Spinal cord (tissue), 10 donors: ENCODE data around the gene SUCLG2. TPM values are rescaled to one million over a fixed set of nuclear protein-coding genes. Genes with fewer than 3 reads are reported as not detected.

Source experiments
- DNase-seq, 6 donors: peaks; one replicate each; pipeline versions ENCODE4 v3.0.0 to v3.0.0-alpha.2; 2013 to 2015; ENCODE audit warnings: low spot score in 6 of 6, low read depth in 4 of 6
- H3K27ac ChIP-seq: one replicate; pipeline ENCODE4 v1.5.1; 2013; ENCODE audit warnings: low read depth, low read length, control low read depth
- H3K27me3 ChIP-seq: one replicate; pipeline ENCODE4 v1.6.1; 2013; ENCODE audit warnings: low read length; ENCODE audit not compliant: control insufficient read depth, insufficient read depth
- H3K36me3 ChIP-seq: one replicate; pipeline ENCODE4 v1.6.1; 2013; ENCODE audit warnings: low read length; ENCODE audit not compliant: control insufficient read depth, insufficient read depth
- H3K4me1 ChIP-seq: one replicate; pipeline ENCODE4 v1.6.1; 2013; ENCODE audit warnings: low read length; ENCODE audit not compliant: control insufficient read depth, insufficient read depth
- H3K4me3 ChIP-seq: one replicate; pipeline ENCODE4 v1.5.1; 2013; ENCODE audit warnings: low read depth, low read length, control low read depth
- H3K9me3 ChIP-seq: one replicate; pipeline ENCODE4 v1.6.1; 2013; ENCODE audit warnings: low read length; ENCODE audit not compliant: control insufficient read depth, insufficient read depth
- WGBS: methylation state at CpG from one replicate; pipeline ENCODE4 v1.1.5; 2013; ENCODE audit warnings: missing lambda C conversion rate; ENCODE audit not compliant: insufficient coverage; 5-methylcytosine and 5-hydroxymethylcytosine counted together
- polyA plus RNA-seq, 2 donors: library from polyadenylated mRNA; unstranded; fragments of 120-200 nt; gene quantifications; one replicate each; pipeline ENCODE4 v1.2.1, GENCODE V29; 2013; ENCODE audit not compliant: insufficient read length in 2 of 2
- total RNA-seq, 2 donors: library from RNA; depleted of rRNA in 1 of 2; stranded (reverse); fragments of 120-200 nt in 1 of 2; fragments of >200 nt in 1 of 2; gene quantifications; one replicate each; pipeline versions ENCODE4 v1.2.3 to v1.2.4, GENCODE V29; 2013 to 2014
- donor health status: healthy.

Gene SUCLG2
- total and polyA plus RNA-seq, 4 donors = 23.4 to 39.2 (median 26.8) TPM

- peak in 2 of 6 donors; percentile 17 to 50 for DNase-seq
- WGBS = 48% methylated on average over 3 of the region's 4 CpGs
- H3K4me3 ChIP-seq = no peak overlapping the region
- no peaks in the 10 kb centered on the region for H3K36me3 ChIP-seq
- no peak overlapping the region for H3K27ac ChIP-seq
- no peaks in the 10 kb centered on the region for H3K9me3 ChIP-seq
- H3K27me3 ChIP-seq = no peaks in the 10 kb centered on the region
- H3K4me1 ChIP-seq = peaks cover 6% of the 10 kb centered on the region
Observed at GRCh38 chr3:67382536-67382935, 271.9 kb downstream of the SUCLG2 start.

- no CpG with 5 or more reads among the region's 4 CpGs for WGBS
- DNase-seq = peak in 2 of 6 donors; percentile 53 to 84
- peaks cover 6% of the 10 kb centered on the region for H3K4me1 ChIP-seq
- no peak overlapping the region for H3K27ac ChIP-seq
- no peaks in the 10 kb centered on the region for H3K27me3 ChIP-seq
- H3K4me3 ChIP-seq = no peak overlapping the region
- H3K36me3 ChIP-seq = no peaks in the 10 kb centered on the region
- no peaks in the 10 kb centered on the region for H3K9me3 ChIP-seq
Observed at GRCh38 chr3:67381667-67382272, 272.6 kb downstream of the SUCLG2 start.

- Histone ChIP-seq H3K4me1 (peaks cover 6% of the 10 kb centered on the region), H3K27ac (no peak overlapping the region), H3K27me3 (no peaks in the 10 kb centered on the region), H3K36me3 (no peaks in the 10 kb centered on the region), H3K4me3 (no peak overlapping the region), H3K9me3 (no peaks in the 10 kb centered on the region)
- DNase-seq = no peak
- no CpG with 5 or more reads among the region's 2 CpGs for WGBS
Observed at GRCh38 chr3:67380118-67380517, 274.3 kb downstream of the SUCLG2 start.

- no peak overlapping the region for H3K4me3 ChIP-seq
- H3K27ac ChIP-seq = no peak overlapping the region
- no peaks in the 10 kb centered on the region for H3K9me3 ChIP-seq
- no peak for DNase-seq
- 83% methylated on average over 1 of the region's 3 CpGs for WGBS
- H3K4me1 ChIP-seq = peaks cover 3% of the 10 kb centered on the region
- no peaks in the 10 kb centered on the region for H3K36me3 ChIP-seq
- no peaks in the 10 kb centered on the region for H3K27me3 ChIP-seq
Observed at GRCh38 chr3:67377299-67377698, 277.1 kb downstream of the SUCLG2 start.

GRCh38 chr3:67376416-67376815, 278.0 kb downstream of the SUCLG2 start:
- no peak overlapping the region for H3K4me3 ChIP-seq
- H3K9me3 ChIP-seq = no peaks in the 10 kb centered on the region
- H3K36me3 ChIP-seq = no peaks in the 10 kb centered on the region
- H3K4me1 ChIP-seq = no peaks in the 10 kb centered on the region
- H3K27ac ChIP-seq = no peak overlapping the region
- 100% methylated on average over 1 of the region's 1 CpG for WGBS
- H3K27me3 ChIP-seq = no peaks in the 10 kb centered on the region
- DNase-seq = no peak

GRCh38 chr3:67375976-67376375, 278.4 kb downstream of the SUCLG2 start:
- H3K27me3 ChIP-seq = no peaks in the 10 kb centered on the region
- H3K36me3 ChIP-seq = no peaks in the 10 kb centered on the region
- no peak for DNase-seq
- H3K27ac ChIP-seq = no peak overlapping the region
- no peaks in the 10 kb centered on the region for H3K9me3 ChIP-seq
- no peaks in the 10 kb centered on the region for H3K4me1 ChIP-seq
- no peak overlapping the region for H3K4me3 ChIP-seq
- 92% methylated on average over 5 of the region's 5 CpGs for WGBS

- 66% methylated on average over 2 of the region's 4 CpGs for WGBS
- no peak overlapping the region for H3K4me3 ChIP-seq
Observed at GRCh38 chr3:67362686-67363085, 291.7 kb downstream of the SUCLG2 start.

GRCh38 chr3:67361770-67362169, 292.6 kb downstream of the SUCLG2 start:
- H3K9me3 ChIP-seq = no peaks in the 10 kb centered on the region
- no peak overlapping the region for H3K4me3 ChIP-seq
- H3K4me1 ChIP-seq = no peaks in the 10 kb centered on the region
- no peak for DNase-seq
- H3K36me3 ChIP-seq = no peaks in the 10 kb centered on the region
- H3K27ac ChIP-seq = no peak overlapping the region
- H3K27me3 ChIP-seq = no peaks in the 10 kb centered on the region

More at GRCh38 chr3:67362686-67363085, 291.7 kb downstream of the SUCLG2 start:
- Histone ChIP-seq H3K4me1 (no peaks in the 10 kb centered on the region), H3K27me3 (no peaks in the 10 kb centered on the region), H3K9me3 (no peaks in the 10 kb centered on the region), H3K36me3 (no peaks in the 10 kb centered on the region), H3K27ac (no peak overlapping the region)
- no peak for DNase-seq

- Histone ChIP-seq H3K36me3 (no peaks in the 10 kb centered on the region), H3K9me3 (no peaks in the 10 kb centered on the region), H3K27ac (no peak overlapping the region), H3K4me3 (no peak overlapping the region), H3K27me3 (no peaks in the 10 kb centered on the region), H3K4me1 (no peaks in the 10 kb centered on the region)
- WGBS = 60% methylated on average over 3 of the region's 5 CpGs
- DNase-seq = peak in 1 of 6 donors; percentile 14
Observed at GRCh38 chr3:67361323-67361722, 293.1 kb downstream of the SUCLG2 start.

- no peaks in the 10 kb centered on the region for H3K36me3 ChIP-seq
- 17% methylated on average over 4 of the region's 5 CpGs for WGBS
- H3K4me3 ChIP-seq = no peak overlapping the region
- H3K27ac ChIP-seq = no peak overlapping the region
- DNase-seq = peak in 2 of 6 donors; percentile 18 to 38
- no peaks in the 10 kb centered on the region for H3K4me1 ChIP-seq
- H3K27me3 ChIP-seq = no peaks in the 10 kb centered on the region
- H3K9me3 ChIP-seq = no peaks in the 10 kb centered on the region
Observed at GRCh38 chr3:67357610-67358458, 296.6 kb downstream of the SUCLG2 start.
